IPS-NIHi7 (cell line): ENCODE data around the gene SH3BP5.

Source experiments
- DNase-seq: peaks from one replicate; pipeline ENCODE4 v3.0.0; 2012; ENCODE audit warnings: mixed read lengths; ENCODE audit errors: extremely low spot score

The SH3BP5 gene

GRCh38 chr3:15273227-15273626, 59.2 kb downstream of the SH3BP5 start:
- no peak for DNase-seq

DNA sequence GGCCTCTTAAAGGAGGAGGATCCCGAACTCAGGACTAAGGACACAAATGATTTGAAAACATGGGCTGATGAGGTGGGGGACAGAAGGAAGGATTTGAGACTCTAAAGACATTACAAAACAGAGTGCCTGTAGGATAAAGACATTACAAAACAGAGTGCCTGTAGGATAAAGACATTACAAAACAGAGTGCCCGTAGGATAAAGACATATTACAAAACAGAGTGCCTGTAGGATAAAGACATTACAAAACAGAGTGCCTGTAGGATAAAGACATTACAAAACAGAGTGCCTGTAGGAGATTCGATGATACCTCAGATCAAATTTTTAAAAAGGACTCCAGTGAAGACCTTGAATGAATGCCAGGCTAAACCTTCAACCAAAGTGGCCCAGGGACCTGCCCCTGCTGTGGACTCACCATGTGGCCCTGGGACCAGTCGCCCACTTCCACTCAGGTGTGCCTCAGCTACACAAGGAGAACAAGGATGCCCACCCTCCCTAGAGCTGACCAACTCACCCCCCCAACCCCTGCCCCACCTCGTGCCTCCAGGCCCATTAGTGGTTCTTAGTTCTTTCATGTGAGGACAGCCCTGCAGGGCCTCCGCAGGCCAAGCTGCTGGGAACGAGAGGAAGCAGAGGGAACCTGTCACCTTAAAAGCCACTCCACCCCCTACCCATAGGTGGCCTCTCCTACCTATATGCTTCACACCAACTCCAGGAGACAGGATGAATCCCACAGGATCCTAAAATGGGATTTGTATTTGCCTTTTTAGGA, 59.8 kb downstream of the SH3BP5 start:
- peak; percentile 62 for DNase-seq

DNA sequence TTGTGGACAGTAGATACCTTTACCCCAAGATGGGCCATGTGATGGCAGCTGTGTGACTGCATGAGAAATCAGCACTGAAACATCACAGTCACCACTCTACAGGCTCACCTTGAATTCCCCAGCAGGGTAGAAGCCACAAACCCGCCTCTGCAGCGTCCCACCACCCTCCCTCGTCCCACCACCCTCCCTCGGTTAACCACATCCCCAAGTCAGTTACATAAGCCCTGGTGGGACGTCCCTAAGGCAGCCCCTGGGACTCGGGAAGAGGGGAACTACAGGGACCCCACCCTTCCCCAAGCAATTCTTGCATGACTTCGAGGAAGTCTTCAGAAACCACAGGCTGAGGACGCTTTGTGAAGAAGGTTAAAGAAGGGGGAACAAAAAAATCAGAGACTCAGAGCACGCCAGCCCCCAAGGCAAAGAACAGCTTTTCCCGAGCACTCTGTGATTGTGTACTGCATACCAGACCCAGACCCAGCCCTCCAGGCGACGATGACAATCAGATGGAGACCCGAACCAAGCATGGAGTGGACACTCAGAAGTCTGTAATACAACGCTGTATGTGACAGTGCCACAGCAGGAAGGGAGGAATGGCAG, 60.5 kb downstream of the SH3BP5 start:
- no peak for DNase-seq

- no peak for DNase-seq
Measured at GRCh38 chr3:15271030-15271429, 61.4 kb downstream of the SH3BP5 start.

DNA sequence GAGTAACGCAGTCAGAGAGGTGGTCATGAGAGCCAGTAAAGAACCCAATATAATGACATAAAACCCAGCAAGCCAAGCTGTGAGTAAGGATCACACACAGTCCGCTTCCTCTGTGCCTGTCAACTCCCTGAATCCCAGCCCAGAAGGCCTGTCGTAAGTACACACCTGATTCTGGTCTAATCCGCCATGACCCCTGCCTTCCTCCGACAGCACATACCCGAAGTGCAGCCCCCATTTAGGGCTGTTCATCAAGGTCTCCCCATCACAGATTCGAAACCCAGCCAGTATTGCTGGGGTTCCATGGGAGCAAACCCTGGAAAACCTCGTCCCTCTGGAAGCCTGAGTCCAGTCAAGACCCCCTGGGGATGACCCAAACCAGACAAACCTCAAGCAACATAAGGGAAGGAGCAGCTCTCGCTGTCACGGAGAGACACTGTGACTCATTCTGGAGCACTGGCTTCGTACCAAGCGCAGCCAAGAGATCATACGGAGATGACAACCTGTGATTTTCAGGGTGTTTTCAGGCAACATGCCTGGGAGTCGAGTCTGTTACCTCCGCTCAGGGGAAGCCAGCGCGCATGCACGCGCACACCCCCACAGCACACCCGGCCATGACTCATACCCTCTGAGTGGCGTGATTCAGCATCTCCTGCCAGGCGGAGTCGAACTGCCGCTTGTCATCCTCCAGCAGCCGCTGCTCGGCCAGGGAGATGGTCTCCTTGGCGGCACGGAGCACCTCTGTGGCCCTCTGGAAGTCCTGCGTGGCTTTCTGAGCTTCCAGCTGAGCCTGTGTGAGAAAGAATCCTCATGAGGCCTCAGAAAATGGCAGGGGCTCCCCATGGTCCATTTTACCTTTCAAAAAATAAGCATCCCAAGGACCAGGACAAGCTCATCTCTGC, 63.0 kb downstream of the SH3BP5 start:
- DNase-seq = peak; percentile 69

GRCh38 chr3:15268033-15268631, 64.3 kb downstream of the SH3BP5 start:
- peak; percentile 89 for DNase-seq

DNA sequence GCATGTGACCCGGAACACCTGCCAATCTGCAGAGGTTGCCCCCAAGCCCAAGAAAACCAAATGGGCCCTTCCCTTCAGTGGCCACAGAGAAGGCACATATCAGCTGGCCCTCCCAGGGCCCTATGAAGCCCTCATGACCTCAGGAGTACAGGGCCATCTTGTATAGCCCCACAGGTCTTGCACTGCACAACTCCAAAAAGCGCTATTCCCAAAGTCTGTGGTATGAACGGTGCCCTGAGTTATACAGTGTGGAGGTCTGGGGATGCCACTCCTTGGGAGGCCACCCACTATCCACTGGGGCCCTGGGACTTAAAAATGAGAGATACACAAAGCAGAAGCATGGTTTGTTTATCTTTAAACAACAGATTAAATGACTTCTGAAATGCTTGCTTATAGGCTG, 64.9 kb downstream of the SH3BP5 start:
- DNase-seq = no peak

GRCh38 chr3:15266510-15267376, 65.6 kb downstream of the SH3BP5 start:
- no peak for DNase-seq

DNA sequence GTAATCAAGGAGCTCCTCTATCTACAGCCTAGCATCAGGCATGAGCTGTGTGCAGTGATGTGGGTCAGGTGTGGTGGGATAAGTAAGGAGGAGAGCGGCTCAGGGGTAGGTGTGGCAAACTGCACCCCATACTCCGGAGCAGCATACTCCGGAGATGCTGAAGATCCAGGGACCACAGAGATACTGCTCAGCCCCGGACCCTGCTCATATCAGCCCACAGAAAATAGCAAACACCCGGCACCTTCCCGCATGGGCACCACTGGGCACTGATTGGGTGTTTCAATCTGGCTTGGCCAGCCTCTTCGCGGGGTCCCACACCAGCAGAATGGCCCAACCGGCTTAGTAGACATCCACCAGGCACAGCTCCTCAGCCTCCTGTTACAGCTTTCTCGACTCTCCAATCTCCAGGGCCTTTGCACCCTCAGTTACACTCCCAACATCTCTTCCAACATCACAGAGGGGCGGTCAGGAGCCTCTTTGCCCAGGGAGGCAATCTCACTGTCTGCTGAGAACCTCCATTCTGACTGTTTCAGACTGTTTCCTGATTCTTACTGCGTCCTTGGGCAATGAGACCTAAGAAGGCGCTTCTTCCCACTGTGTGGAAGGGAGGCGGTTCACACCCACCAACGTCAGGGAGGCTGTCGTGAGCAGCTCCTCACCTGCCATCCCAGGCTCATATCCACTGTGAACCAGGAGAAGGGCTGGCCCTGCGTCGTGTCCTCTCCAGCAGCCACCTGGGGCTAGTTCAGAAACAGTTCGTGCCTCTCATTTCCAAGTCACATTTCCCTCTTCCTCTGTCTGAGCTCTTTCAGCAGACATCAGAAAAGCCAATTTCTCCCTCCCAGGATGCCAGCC, 66.5 kb downstream of the SH3BP5 start:
- DNase-seq = no peak

DNA sequence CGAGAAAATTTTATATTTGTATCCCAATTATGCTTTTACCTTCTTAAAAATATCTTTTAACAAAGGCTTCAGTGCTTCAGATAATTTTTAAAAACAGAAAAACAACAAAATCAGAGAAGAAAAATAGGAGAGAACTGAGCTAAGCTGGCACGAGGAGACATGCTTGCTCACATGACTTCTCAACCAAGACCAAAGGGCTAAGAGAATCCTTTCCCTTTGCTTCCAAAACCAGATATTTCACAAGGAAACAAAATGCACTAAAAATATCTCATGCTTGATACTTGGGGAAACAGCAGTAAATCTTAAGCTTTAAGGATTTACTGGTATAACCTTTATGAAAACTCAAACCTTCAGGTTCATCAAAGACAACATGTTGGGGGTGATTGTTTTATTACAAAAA, 67.9 kb downstream of the SH3BP5 start:
- no peak for DNase-seq

- no peak for DNase-seq
Measured at GRCh38 chr3:15263926-15264325, 68.5 kb downstream of the SH3BP5 start.

DNA sequence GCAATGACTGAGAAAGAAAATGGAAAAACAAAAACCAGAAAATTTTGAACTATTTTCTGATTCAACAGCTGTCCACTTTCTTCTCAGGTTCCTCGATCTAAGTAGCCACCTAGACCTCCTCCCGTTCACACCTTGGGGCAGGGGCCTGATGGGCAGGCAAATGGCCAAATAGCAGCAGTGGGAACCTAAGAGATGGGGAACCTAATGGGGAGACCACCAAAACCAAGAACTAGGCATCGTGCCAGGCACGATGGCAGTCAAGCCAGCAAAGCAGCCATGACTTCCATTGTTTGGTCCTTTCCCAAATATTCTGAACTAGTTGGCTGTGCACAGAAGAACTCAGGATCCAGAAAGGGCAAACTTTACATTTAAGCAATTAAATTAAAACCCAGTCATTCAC, 69.3 kb downstream of the SH3BP5 start:
- DNase-seq = no peak

DNA sequence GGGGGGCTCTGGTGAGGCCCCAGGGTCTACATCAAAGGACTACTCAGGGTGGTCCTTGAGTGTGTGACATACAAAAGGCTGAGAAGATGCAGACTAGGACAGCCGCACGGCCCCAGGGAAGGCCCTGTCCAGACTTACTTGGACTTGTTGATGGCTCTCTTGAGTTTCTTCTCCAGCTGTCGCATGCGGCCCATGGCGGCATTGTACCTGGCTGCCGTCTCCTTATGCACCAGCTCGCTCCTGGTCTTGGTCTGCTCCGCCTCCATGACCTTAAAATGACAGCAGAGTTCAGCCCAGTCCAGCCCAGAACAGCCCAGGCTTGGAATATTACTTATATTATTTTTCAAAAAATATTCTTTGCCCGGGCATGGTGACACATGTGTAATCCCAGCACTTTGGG, 70.4 kb downstream of the SH3BP5 start:
- no peak for DNase-seq

DNA sequence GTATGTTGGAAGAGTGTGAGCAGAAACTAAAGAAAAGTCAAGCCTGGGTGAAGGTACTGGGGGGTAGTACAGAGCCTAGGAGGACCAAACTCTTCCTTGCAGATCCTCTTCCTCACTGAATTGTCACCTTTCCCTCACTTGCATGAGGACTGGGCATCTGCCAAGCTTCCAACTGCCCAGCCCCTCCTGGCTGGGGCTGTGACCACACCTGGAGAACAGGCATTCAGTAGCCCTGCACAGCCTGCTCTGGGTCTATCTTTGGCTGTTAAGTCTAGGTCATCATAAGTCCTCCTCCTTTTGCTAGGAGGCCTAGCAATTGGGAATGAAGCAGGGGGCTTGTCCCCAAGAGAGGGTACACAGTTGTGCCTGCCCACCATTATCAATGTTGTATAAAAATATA, 71.1 kb downstream of the SH3BP5 start:
- DNase-seq = no peak

GRCh38 chr3:15260531-15260930, 71.9 kb downstream of the SH3BP5 start:
- DNase-seq = no peak

GRCh38 chr3:15258720-15259119, 73.7 kb downstream of the SH3BP5 start:
- DNase-seq = no peak

- DNase-seq = no peak
Measured at GRCh38 chr3:15256861-15257341, 75.5 kb downstream of the SH3BP5 start.

- no peak for DNase-seq
Measured at GRCh38 chr3:15255215-15255614, 77.2 kb downstream of the SH3BP5 start.

DNA sequence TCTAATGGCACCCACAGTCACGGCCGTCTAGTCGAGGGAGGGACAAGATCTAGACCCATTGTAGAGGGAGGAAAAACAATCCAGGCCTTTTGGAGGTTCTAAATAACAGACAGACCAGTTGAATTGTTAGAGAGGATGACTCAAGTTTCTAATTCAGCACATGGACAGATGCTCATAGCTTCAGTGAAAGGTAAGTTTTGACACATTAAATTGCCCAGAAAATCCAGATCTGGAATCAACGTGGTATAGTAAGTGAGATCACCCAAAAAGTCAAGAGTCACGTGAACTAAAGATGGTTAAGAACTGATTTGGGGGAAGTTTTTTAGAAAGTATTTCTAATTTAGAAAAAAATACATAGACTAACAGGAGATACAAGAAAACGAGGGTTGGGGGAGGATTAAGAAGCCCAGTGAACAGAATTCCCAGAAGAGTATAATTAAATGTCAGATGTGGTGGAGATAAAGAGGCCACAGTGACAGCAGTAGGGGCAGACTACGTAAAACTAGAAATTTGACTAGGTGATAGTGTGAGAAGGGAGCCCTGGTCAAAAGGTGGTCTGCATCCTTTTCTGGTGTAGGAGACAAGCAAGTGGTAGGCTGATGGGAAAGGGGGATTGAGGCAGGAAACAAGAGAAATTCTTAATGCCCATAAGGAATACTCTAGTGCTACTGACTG, 79.2 kb downstream of the SH3BP5 start:
- DNase-seq = no peak

- no peak for DNase-seq
Measured at GRCh38 chr3:15246186-15246585, 86.2 kb downstream of the SH3BP5 start.
